OCI-LY1 (cell line): ENCODE measurements around the gene TMEM138.

Source experiments
- H2AFZ ChIP-seq: fragments of 200-600 bp; sonication (generic), shearing (Covaris generic); 2 replicates; pipeline ENCODE4 v1.6.0; 2014; ENCODE audit warnings: antibody characterized with exemption, mild to moderate bottlenecking, low read length
- H3F3A ChIP-seq: fragments of 200-600 bp; sonication (generic), shearing (Covaris generic); 2 replicates; pipeline ENCODE4 v1.6.0; 2014; ENCODE audit warnings: mild to moderate bottlenecking, antibody characterized with exemption, low read length, moderate library complexity; ENCODE audit not compliant: insufficient read depth
- H3K27ac ChIP-seq: fragments of 200-600 bp; sonication (generic); 2 replicates; pipeline ENCODE4 v1.5.1; 2014; ENCODE audit warnings: low read length, mixed run types, mild to moderate bottlenecking, low read depth; ENCODE audit not compliant: poor library complexity, severe bottlenecking
- H3K27me3 ChIP-seq: fragments of 200-600 bp; sonication (generic); 2 replicates; pipeline ENCODE4 v1.6.0; 2014; ENCODE audit warnings: antibody characterized with exemption, mild to moderate bottlenecking, low read length, moderate library complexity; ENCODE audit not compliant: insufficient read depth
- H3K36me3 ChIP-seq: fragments of 200-600 bp; sonication (generic); 2 replicates; pipeline ENCODE4 v1.6.1; 2014; ENCODE audit warnings: mild to moderate bottlenecking, antibody characterized with exemption, low read length, moderate library complexity, mixed read lengths; ENCODE audit not compliant: insufficient read depth
- H3K4me1 ChIP-seq: fragments of 200-600 bp; sonication (generic); 2 replicates; pipeline ENCODE4 v1.5.1; 2014; ENCODE audit warnings: mild to moderate bottlenecking, low read length, moderate library complexity; ENCODE audit not compliant: insufficient read depth, severe bottlenecking
- H3K4me2 ChIP-seq: fragments of 200-600 bp; sonication (generic), shearing (Covaris generic); 2 replicates; pipeline ENCODE4 v1.6.1; 2014; ENCODE audit warnings: low read length
- H3K4me3 ChIP-seq: fragments of 200-600 bp; sonication (generic); 2 replicates; pipeline ENCODE4 v1.5.1; 2014; ENCODE audit warnings: low read length, low read depth, mild to moderate bottlenecking, mixed read lengths; ENCODE audit not compliant: poor library complexity, severe bottlenecking
- H3K79me2 ChIP-seq: fragments of 200-600 bp; shearing (Covaris generic); 2 replicates; pipeline ENCODE4 v1.6.1; 2016; ENCODE audit warnings: mixed run types, low read length, mixed read lengths; ENCODE audit not compliant: insufficient read depth
- H3K9ac ChIP-seq: fragments of 200-600 bp; sonication (generic), shearing (Covaris generic); 2 replicates; pipeline ENCODE4 v1.6.1; 2014; ENCODE audit warnings: mild to moderate bottlenecking, low read length, mixed read lengths
- H3K9me2 ChIP-seq: fragments of 200-600 bp; sonication (generic), shearing (Covaris generic); 2 replicates; pipeline ENCODE4 v1.6.1; 2014; ENCODE audit warnings: low read depth, mild to moderate bottlenecking, low read length, mixed read lengths
- H3K9me3 ChIP-seq: fragments of 200-600 bp; shearing (Covaris generic); 2 replicates; pipeline ENCODE4 v1.6.1; 2014; ENCODE audit warnings: low read length, mixed read lengths
- H4K20me1 ChIP-seq: fragments of 200-600 bp; sonication (generic), shearing (Covaris generic); 2 replicates; pipeline ENCODE4 v1.6.0; 2016; ENCODE audit warnings: mild to moderate bottlenecking, low read length; ENCODE audit not compliant: insufficient read depth
- EZH2 ChIP-seq: fragments of 200-600 bp; sonication (generic), shearing (Covaris generic); IDR thresholded peaks from 2 replicates; pipeline ENCODE4 v1.8.0; 2017; ENCODE audit warnings: borderline replicate concordance, mixed run types, mild to moderate bottlenecking, antibody characterized with exemption, low read length, moderate library complexity, mixed read lengths
- TF ChIP-seq, protein P1 (sequence below): fragments of 200-600 bp; sonication (generic), shearing (Covaris generic); IDR thresholded peaks from 2 replicates; pipeline ENCODE4 v1.5.1; 2017; ENCODE audit warnings: mild to moderate bottlenecking, antibody characterized with exemption, low read length, moderate library complexity, mixed read lengths

The TMEM138 gene

GRCh38 chr11:61356706-61357105 lies 5.5 kb upstream of the TMEM138 start:
- no peaks in the 10 kb centered on the region for H3K9me3 ChIP-seq
- TF ChIP-seq EZH2 = no peak
- TF ChIP-seq, protein P1, sequence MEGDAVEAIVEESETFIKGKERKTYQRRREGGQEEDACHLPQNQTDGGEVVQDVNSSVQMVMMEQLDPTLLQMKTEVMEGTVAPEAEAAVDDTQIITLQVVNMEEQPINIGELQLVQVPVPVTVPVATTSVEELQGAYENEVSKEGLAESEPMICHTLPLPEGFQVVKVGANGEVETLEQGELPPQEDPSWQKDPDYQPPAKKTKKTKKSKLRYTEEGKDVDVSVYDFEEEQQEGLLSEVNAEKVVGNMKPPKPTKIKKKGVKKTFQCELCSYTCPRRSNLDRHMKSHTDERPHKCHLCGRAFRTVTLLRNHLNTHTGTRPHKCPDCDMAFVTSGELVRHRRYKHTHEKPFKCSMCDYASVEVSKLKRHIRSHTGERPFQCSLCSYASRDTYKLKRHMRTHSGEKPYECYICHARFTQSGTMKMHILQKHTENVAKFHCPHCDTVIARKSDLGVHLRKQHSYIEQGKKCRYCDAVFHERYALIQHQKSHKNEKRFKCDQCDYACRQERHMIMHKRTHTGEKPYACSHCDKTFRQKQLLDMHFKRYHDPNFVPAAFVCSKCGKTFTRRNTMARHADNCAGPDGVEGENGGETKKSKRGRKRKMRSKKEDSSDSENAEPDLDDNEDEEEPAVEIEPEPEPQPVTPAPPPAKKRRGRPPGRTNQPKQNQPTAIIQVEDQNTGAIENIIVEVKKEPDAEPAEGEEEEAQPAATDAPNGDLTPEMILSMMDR = no peak
- peaks cover 15% of the 10 kb centered on the region for H3F3A ChIP-seq
- no peak overlapping the region for H2AFZ ChIP-seq
- H3K4me2 ChIP-seq = peak overlapping the region; percentile 78
- H3K9me2 ChIP-seq = no peaks in the 10 kb centered on the region
- peaks cover 13% of the 10 kb centered on the region for H3K79me2 ChIP-seq
- H3K27ac ChIP-seq = peak overlapping the region; percentile 99
- H3K36me3 ChIP-seq = peaks cover 44% of the 10 kb centered on the region
- no peaks in the 10 kb centered on the region for H3K27me3 ChIP-seq
- peak overlapping the region; percentile 69 for H3K9ac ChIP-seq
- H3K4me1 ChIP-seq = peaks cover 72% of the 10 kb centered on the region
- no peaks in the 10 kb centered on the region for H4K20me1 ChIP-seq
- H3K4me3 ChIP-seq = peak overlapping the region; percentile 60

GRCh38 chr11:61357233-61357893 lies 4.8 kb upstream of the TMEM138 start:
- Histone ChIP-seq H3K4me2 (peak overlapping the region; percentile 78), H3K4me1 (peaks cover 72% of the 10 kb centered on the region), H3K4me3 (peak overlapping the region; percentile 60), H3K9ac (peak overlapping the region; percentile 69), H3K36me3 (peaks cover 37% of the 10 kb centered on the region), H2AFZ (no peak overlapping the region), H3F3A (peaks cover 15% of the 10 kb centered on the region), H3K9me2 (no peaks in the 10 kb centered on the region), H3K9me3 (no peaks in the 10 kb centered on the region), H3K79me2 (peaks cover 14% of the 10 kb centered on the region), H4K20me1 (no peaks in the 10 kb centered on the region), H3K27me3 (no peaks in the 10 kb centered on the region), H3K27ac (peak overlapping the region; percentile 99)
- TF ChIP-seq, protein P1 = no peak
- TF ChIP-seq EZH2 = no peak

- Histone ChIP-seq H3K36me3 (peaks cover 32% of the 10 kb centered on the region), H3K4me1 (peaks cover 72% of the 10 kb centered on the region), H3K4me2 (peak overlapping the region; percentile 78), H3K9ac (peak overlapping the region; percentile 69), H3K4me3 (peak overlapping the region; percentile 60), H3K27me3 (no peaks in the 10 kb centered on the region), H3K79me2 (peaks cover 19% of the 10 kb centered on the region), H3K9me3 (no peaks in the 10 kb centered on the region), H2AFZ (no peak overlapping the region), H3K9me2 (no peaks in the 10 kb centered on the region), H4K20me1 (no peaks in the 10 kb centered on the region), H3F3A (peaks cover 15% of the 10 kb centered on the region), H3K27ac (peak overlapping the region; percentile 99)
- TF ChIP-seq, protein P1 = no peak
- no peak for TF ChIP-seq EZH2
Measured at GRCh38 chr11:61357894-61358239, 4.3 kb upstream of the TMEM138 start.
